K562 (cell line): Measurements from ENCODE around the gene CEP20. TPM values are rescaled to one million over a fixed set of nuclear protein-coding genes. Genes with fewer than 3 reads are reported as not detected.
A peak's percentile ranks its signal among the peaks of the same experiment; 100 is the strongest.

ENCODE experiments used
- ARID4B ChIP-seq: sonication (generic); formaldehyde crosslinking; IDR thresholded peaks from 2 replicates; pipeline ENCODE4 v1.8.0; 2022; ENCODE audit warnings: mild to moderate bottlenecking, missing genetic modification reagents
- ATF1 ChIP-seq, 2 experiments: fragments of 450-650 bp in 1 of 2; IDR thresholded peaks; 2 replicates each; pipeline ENCODE4 v1.6.1; 2016; ENCODE audit warnings: missing compliant biosample characterization in 1 of 2, missing genetic modification characterization in 1 of 2
- CBFA2T2 ChIP-seq: fragments of 450-650 bp; conservative IDR thresholded peaks from 2 replicates; pipeline ENCODE4 v1.6.1; 2017; ENCODE audit warnings: mild to moderate bottlenecking
- CREM ChIP-seq: IDR thresholded peaks from 2 replicates; pipeline ENCODE4 v1.6.1; 2014; ENCODE audit warnings: antibody characterized with exemption, low read depth
- ETS2 ChIP-seq: IDR thresholded peaks from 2 replicates; pipeline ENCODE4 v1.6.1; 2016; ENCODE audit warnings: borderline replicate concordance, missing genetic modification characterization, mild to moderate bottlenecking, moderate library complexity, missing compliant biosample characterization; ENCODE audit not compliant: poor library complexity, severe bottlenecking
- FOXP4 ChIP-seq: sonication (generic); formaldehyde crosslinking; IDR thresholded peaks from 2 replicates; pipeline ENCODE4 v1.8.0; 2022; ENCODE audit warnings: mild to moderate bottlenecking, missing genetic modification reagents, borderline replicate concordance
- GMEB1 ChIP-seq: fragments of 250-450 bp; sonication (Bioruptor Pico); IDR thresholded peaks from 2 replicates; pipeline ENCODE4 v1.4.0; 2020; ENCODE audit warnings: mild to moderate bottlenecking
- L3MBTL2 ChIP-seq: fragments of 450-650 bp; IDR thresholded peaks from 2 replicates; pipeline ENCODE4 v1.6.1; 2016; ENCODE audit warnings: mild to moderate bottlenecking, moderate library complexity
- MAFG ChIP-seq: fragments of 450-650 bp; conservative IDR thresholded peaks from 2 replicates; pipeline ENCODE4 v1.6.1; 2016; ENCODE audit warnings: missing genetic modification characterization, missing compliant biosample characterization
- RFX5 ChIP-seq: IDR thresholded peaks from 2 replicates; pipeline ENCODE4 v1.6.1; 2011; ENCODE audit warnings: low read depth, mild to moderate bottlenecking, improper control_type of control experiment, low read length
- RHOXF2B ChIP-seq: fragments of 250-450 bp; sonication (Bioruptor Pico); conservative IDR thresholded peaks from 2 replicates; pipeline ENCODE4 v1.5.1; 2021
- STAG1 ChIP-seq: sonication (generic); formaldehyde crosslinking; IDR thresholded peaks from 2 replicates; pipeline ENCODE4 v1.5.0; 2020; ENCODE audit warnings: missing genetic modification reagents, borderline replicate concordance
- THRA ChIP-seq: fragments of 450-650 bp; IDR thresholded peaks from 2 replicates; pipeline ENCODE4 v1.6.1; 2017; ENCODE audit warnings: mild to moderate bottlenecking, moderate library complexity
- ZBTB26 ChIP-seq: fragments of 450-650 bp; formaldehyde crosslinking; IDR thresholded peaks from 2 replicates; pipeline ENCODE4 v1.4.0; 2022; ENCODE audit warnings: missing genetic modification characterization
- ZFP1 ChIP-seq: fragments of 450-650 bp; formaldehyde crosslinking; IDR thresholded peaks from 2 replicates; pipeline ENCODE4 v1.4.0; 2020; ENCODE audit warnings: mild to moderate bottlenecking, mixed read lengths
- ZFP30 ChIP-seq: fragments of 250-450 bp; sonication (Bioruptor Pico); IDR thresholded peaks from 2 replicates; pipeline ENCODE4 v1.8.0; 2022; ENCODE audit warnings: moderate library complexity, mild to moderate bottlenecking, inconsistent platforms, borderline replicate concordance
- ZSCAN32 ChIP-seq: fragments of 450-650 bp; formaldehyde crosslinking; IDR thresholded peaks from 2 replicates; pipeline ENCODE4 v1.4.0; 2020; ENCODE audit warnings: mild to moderate bottlenecking, moderate library complexity
- polyA plus RNA-seq, 8 experiments: library from polyadenylated mRNA; depleted of rRNA in 4 of 8; stranded (reverse) in 5 of 8; unstranded in 3 of 8; fragments of >200 nt; fragmentation: Nextera tagmentation in 2 of 8; fragmentation: Illumina TruSeq in 1 of 8; extraction: Ambion mirVana in 2 of 8; extraction: Trizol in 1 of 8; gene quantifications; 2 replicates each; pipeline versions ENCODE4 v1.2.1 to v1.2.3, GENCODE V29; 2011 to 2014; ENCODE audit warnings: inconsistent platforms in 1 of 8, missing spikeins in 1 of 8
- total RNA-seq, 7 experiments: library from RNA; depleted of rRNA in 6 of 7; stranded (reverse); fragments of >200 nt in 6 of 7; fragmentation: Illumina TruSeq in 2 of 7; extraction: Trizol in 2 of 7; gene quantifications; 2 replicates each; pipeline versions ENCODE4 v1.2.1 to v1.2.3, GENCODE V29; 2011 to 2021; ENCODE audit warnings: low replicate concordance in 1 of 7

The CEP20 gene
- total and polyA plus RNA-seq, 9 of the 15 experiments (the other 6 are each of a cell fraction or from before 2014, with no cell fraction given) = 41.3 to 150 (median 104) TPM

GRCh38 chr16:15907863-15908478 is 19.6 kb upstream of the CEP20 start (continued):
- TF ChIP-seq FOXP4 (CRISPR knock-in tag) (no peak), ZFP30 (CRISPR knock-in tag) (no peak), RHOXF2B (CRISPR knock-in tag) (no peak), MAFG (no peak), L3MBTL2 (0 out of 2 replicates have a peak, but pooled peaks have one; percentile 17), THRA (no peak), CBFA2T2 (peak; percentile 69), ETS2 (no peak), RFX5 (peak; percentile 99), GMEB1 (CRISPR knock-in tag) (no peak), CREM (0 out of 2 replicates have a peak, but pooled peaks have one; percentile 27), ATF1 (CRISPR knock-in tag; IDR thresholded peaks at IDR 0.05) (no peak), ATF1 (tag; IDR thresholded peaks at IDR 0.05) (0 out of 2 replicates have a peak, but pooled peaks have one; percentile 19), STAG1 (CRISPR knock-in tag) (no peak), ZBTB26 (CRISPR knock-in tag) (no peak), ARID4B (no peak), ZFP1 (no peak), ZSCAN32 (CRISPR knock-in tag) (no peak)
